Inflammatory macrophage treated with lipopolysaccharide for 4 hours (primary cell): ENCODE measurements around the gene UQCR11.

Source experiments
- DNase-seq: peaks from one replicate; pipeline ENCODE4 v3.0.0-alpha.2; 2020

The UQCR11 gene

GRCh38 chr19:1563251-1563650, 42.0 kb downstream of the UQCR11 start:
- no peak for DNase-seq

- DNase-seq: no peak
These were observed 43.9 kb downstream of the UQCR11 start for GRCh38 chr19:1561236-1561842.

- DNase-seq: no peak
These were observed 44.9 kb downstream of the UQCR11 start for GRCh38 chr19:1560286-1560882.

GRCh38 chr19:1558552-1558951, 46.7 kb downstream of the UQCR11 start:
- DNase-seq: no peak

GRCh38 chr19:1556390-1557070, 48.7 kb downstream of the UQCR11 start:
- DNase-seq: no peak

GRCh38 chr19:1555487-1556389, 49.5 kb downstream of the UQCR11 start:
- DNase-seq: no peak

GRCh38 chr19:1554968-1555367, 50.3 kb downstream of the UQCR11 start:
- DNase-seq: no peak

- DNase-seq: no peak
These were observed 51.8 kb downstream of the UQCR11 start for GRCh38 chr19:1553415-1553814.

GRCh38 chr19:1551068-1552040, 53.9 kb downstream of the UQCR11 start:
- no peak for DNase-seq

GRCh38 chr19:1549332-1549945, 55.8 kb downstream of the UQCR11 start:
- DNase-seq: no peak
